Mesendoderm (in vitro differentiated cells): ENCODE results near the gene SLC38A2.
A peak's percentile ranks its signal among the peaks of the same experiment; 100 is the strongest.

Source experiments
- DNase-seq: peaks from one replicate; pipeline ENCODE4 v3.0.0; 2013
- H2AK5ac ChIP-seq: 2 replicates; pipeline ENCODE4 v1.6.1; 2013; ENCODE audit warnings: low read length, inconsistent platforms
- H2BK120ac ChIP-seq: 2 replicates; pipeline ENCODE4 v1.6.1; 2013; ENCODE audit warnings: low read depth, mild to moderate bottlenecking, low read length, moderate library complexity, mixed read lengths
- H2BK15ac ChIP-seq: replicated peaks from 2 replicates; pipeline ENCODE4 v1.6.1; 2013; ENCODE audit warnings: low read depth, mild to moderate bottlenecking, moderate library complexity
- H2BK5ac ChIP-seq: 2 replicates; pipeline ENCODE4 v1.6.1; 2013; ENCODE audit warnings: low read length, inconsistent platforms
- H3K18ac ChIP-seq: 2 replicates; pipeline ENCODE4 v1.6.1; 2013; ENCODE audit warnings: mild to moderate bottlenecking, low read length, mixed read lengths
- H3K23ac ChIP-seq: one replicate; pipeline ENCODE4 v1.6.1; 2013; ENCODE audit warnings: low read length
- H3K27ac ChIP-seq: 2 replicates; pipeline ENCODE4 v1.5.1; 2013; ENCODE audit warnings: low read depth, mild to moderate bottlenecking, inconsistent platforms, low read length, moderate library complexity
- H3K27me3 ChIP-seq: 2 replicates; pipeline ENCODE4 v1.6.1; 2013; ENCODE audit warnings: low read length, control low read depth, mild to moderate bottlenecking, inconsistent platforms; ENCODE audit not compliant: insufficient read depth, poor library complexity
- H3K36me3 ChIP-seq: 2 replicates; pipeline ENCODE4 v1.6.1; 2013; ENCODE audit warnings: low read length, inconsistent platforms; ENCODE audit not compliant: control insufficient read depth, insufficient read depth
- H3K4ac ChIP-seq: one replicate; pipeline ENCODE4 v1.6.1; 2013; ENCODE audit warnings: low read depth, mild to moderate bottlenecking, low read length, moderate library complexity
- H3K4me1 ChIP-seq: 2 replicates; pipeline ENCODE4 v1.6.1; 2013; ENCODE audit warnings: low read depth, low read length, inconsistent platforms; ENCODE audit not compliant: control insufficient read depth
- H3K4me2 ChIP-seq: 2 replicates; pipeline ENCODE4 v1.6.1; 2013; ENCODE audit warnings: low read length
- H3K4me3 ChIP-seq: 2 replicates; pipeline ENCODE4 v1.5.1; 2013; ENCODE audit warnings: mild to moderate bottlenecking, low read length
- H3K56ac ChIP-seq: one replicate; pipeline ENCODE4 v1.6.1; 2013; ENCODE audit warnings: low read length
- H3K79me1 ChIP-seq: 2 replicates; pipeline ENCODE4 v1.6.1; 2013; ENCODE audit warnings: low read length, inconsistent platforms
- H3K79me2 ChIP-seq: 2 replicates; pipeline ENCODE4 v1.6.1; 2013; ENCODE audit warnings: mild to moderate bottlenecking, low read length; ENCODE audit not compliant: control insufficient read depth, insufficient read depth
- H3K9ac ChIP-seq: 2 replicates; pipeline ENCODE4 v1.6.1; 2013; ENCODE audit warnings: low read length, inconsistent platforms
- H4K5ac ChIP-seq: one replicate; pipeline ENCODE4 v1.6.1; 2013; ENCODE audit warnings: low read length
- H4K8ac ChIP-seq: one replicate; pipeline ENCODE4 v1.6.1; 2013; ENCODE audit warnings: low read depth, mild to moderate bottlenecking, control low read depth, low read length, moderate library complexity
- WGBS: extraction: QIAGEN DNeasy Blood & Tissue Kit; methylation state at CpG from one replicate; pipeline ENCODE4 v1.1.7; 2013; ENCODE audit warnings: low lambda C conversion rate, missing lambda C conversion rate; ENCODE audit not compliant: insufficient coverage; ENCODE audit errors: extremely low coverage; 5-methylcytosine and 5-hydroxymethylcytosine counted together

Gene SLC38A2

GRCh38 chr12:46354111-46354801 is 18.3 kb downstream of the SLC38A2 start:
- Histone ChIP-seq H3K4me3 (no peak overlapping the region), H3K79me1 (no peaks in the 10 kb centered on the region), H3K23ac (no peak overlapping the region), H2BK5ac (no peak overlapping the region), H3K4me1 (no peaks in the 10 kb centered on the region), H4K5ac (no peak overlapping the region), H2BK15ac (no peak overlapping the region), H3K36me3 (no peaks in the 10 kb centered on the region), H2BK120ac (no peak overlapping the region), H3K27ac (no peak overlapping the region), H3K18ac (no peak overlapping the region), H2AK5ac (no peak overlapping the region), H3K4me2 (no peak overlapping the region), H3K56ac (no peak overlapping the region), H3K4ac (no peak overlapping the region), H3K27me3 (no peaks in the 10 kb centered on the region), H4K8ac (no peak overlapping the region), H3K79me2 (no peaks in the 10 kb centered on the region), H3K9ac (no peak overlapping the region)
- DNase-seq: no peak
- WGBS: no CpG with 5 or more reads among the region's 5 CpGs

GRCh38 chr12:46351886-46352650 is 20.5 kb downstream of the SLC38A2 start:
- Histone ChIP-seq H3K4me2 (no peak overlapping the region), H4K5ac (no peak overlapping the region), H2BK120ac (no peak overlapping the region), H3K27me3 (no peaks in the 10 kb centered on the region), H3K18ac (no peak overlapping the region), H2AK5ac (no peak overlapping the region), H3K36me3 (no peaks in the 10 kb centered on the region), H3K27ac (no peak overlapping the region), H3K23ac (no peak overlapping the region), H2BK15ac (no peak overlapping the region), H3K79me1 (no peaks in the 10 kb centered on the region), H3K56ac (no peak overlapping the region), H3K4ac (no peak overlapping the region), H2BK5ac (no peak overlapping the region), H3K79me2 (no peaks in the 10 kb centered on the region), H3K4me1 (no peaks in the 10 kb centered on the region), H4K8ac (no peak overlapping the region), H3K4me3 (no peak overlapping the region), H3K9ac (no peak overlapping the region)
- DNase-seq: no peak
- no CpG with 5 or more reads among the region's 2 CpGs for WGBS

- Histone ChIP-seq H2BK5ac (no peak overlapping the region), H3K56ac (no peak overlapping the region), H3K79me1 (no peaks in the 10 kb centered on the region), H3K18ac (no peak overlapping the region), H4K8ac (no peak overlapping the region), H3K23ac (no peak overlapping the region), H2BK15ac (no peak overlapping the region), H3K4me3 (no peak overlapping the region), H3K4ac (no peak overlapping the region), H2AK5ac (no peak overlapping the region), H3K4me2 (no peak overlapping the region), H3K36me3 (no peaks in the 10 kb centered on the region), H3K27ac (no peak overlapping the region), H3K27me3 (no peaks in the 10 kb centered on the region), H3K9ac (no peak overlapping the region), H4K5ac (no peak overlapping the region), H3K79me2 (no peaks in the 10 kb centered on the region), H2BK120ac (no peak overlapping the region), H3K4me1 (no peaks in the 10 kb centered on the region)
- no peak for DNase-seq
- WGBS: no CpG with 5 or more reads among the region's 1 CpG
Measured at GRCh38 chr12:46351138-46351537, 21.4 kb downstream of the SLC38A2 start.

- Histone ChIP-seq H2BK15ac (no peak overlapping the region), H3K79me1 (no peaks in the 10 kb centered on the region), H3K36me3 (no peaks in the 10 kb centered on the region), H3K4me1 (no peaks in the 10 kb centered on the region), H3K18ac (no peak overlapping the region), H3K27ac (no peak overlapping the region), H3K4me3 (no peak overlapping the region), H3K79me2 (no peaks in the 10 kb centered on the region), H3K9ac (no peak overlapping the region), H4K8ac (no peak overlapping the region), H3K23ac (no peak overlapping the region), H3K27me3 (no peaks in the 10 kb centered on the region), H2BK5ac (no peak overlapping the region), H2BK120ac (no peak overlapping the region), H3K56ac (no peak overlapping the region), H3K4ac (no peak overlapping the region), H4K5ac (peak overlapping the region; percentile 36), H2AK5ac (no peak overlapping the region), H3K4me2 (no peak overlapping the region)
- DNase-seq: no peak
- no CpG with 5 or more reads among the region's 2 CpGs for WGBS
Measured at GRCh38 chr12:46349253-46349652, 23.3 kb downstream of the SLC38A2 start.

- H3K4me1 ChIP-seq: no peaks in the 10 kb centered on the region
- no peak overlapping the region for H3K23ac ChIP-seq
- H4K8ac ChIP-seq: no peak overlapping the region
- no peak overlapping the region for H3K4me2 ChIP-seq
- no peak for DNase-seq
- H2BK5ac ChIP-seq: no peak overlapping the region
- H3K4ac ChIP-seq: peak overlapping the region; percentile 46
- H3K36me3 ChIP-seq: no peaks in the 10 kb centered on the region
- WGBS: no CpG with 5 or more reads among the region's 3 CpGs
- H2AK5ac ChIP-seq: no peak overlapping the region
- H3K18ac ChIP-seq: peak overlapping the region; percentile 36
- no peak overlapping the region for H2BK15ac ChIP-seq
- no peak overlapping the region for H3K4me3 ChIP-seq
- H3K9ac ChIP-seq: no peak overlapping the region
- H3K27ac ChIP-seq: no peak overlapping the region
- H3K79me2 ChIP-seq: no peaks in the 10 kb centered on the region
- H3K56ac ChIP-seq: no peak overlapping the region
- H4K5ac ChIP-seq: no peak overlapping the region
- H3K27me3 ChIP-seq: no peaks in the 10 kb centered on the region
- H3K79me1 ChIP-seq: no peaks in the 10 kb centered on the region
- no peak overlapping the region for H2BK120ac ChIP-seq
Measured at GRCh38 chr12:46343118-46343852, 29.3 kb downstream of the SLC38A2 start.
